ENCODE data around the gene HOXD9.

The HOXD9 gene

GRCh38 chr2:176091329-176092258, 30.9 kb upstream of the HOXD9 start:
- peaks cover 0 to 2% (median 0%) of the 10 kb centered on the region in 5 donors for H3K9me3 ChIP-seq (ENCODE audit: control insufficient read depth in 5 of 5, low read length in 5 of 5)
- H3K9ac ChIP-seq (ENCODE audit: low read length in 5 of 5): no peak overlapping the region
- H3K27ac ChIP-seq (ENCODE audit: low read depth, low read length): no peak overlapping the region
- H3K36me3 ChIP-seq (ENCODE audit: control insufficient read depth in 5 of 5, insufficient read depth in 5 of 5, low read length in 5 of 5): no peaks in the 10 kb centered on the region
- peaks cover 77 to 95% (median 83%) of the 10 kb centered on the region in 5 donors for H3K27me3 ChIP-seq (ENCODE audit: control insufficient read depth in 5 of 5, insufficient read depth in 4 of 5, low read length in 5 of 5)
- H3K4me1 ChIP-seq (ENCODE audit: control insufficient read depth in 5 of 5, insufficient read depth in 5 of 5, low read length in 5 of 5): peaks cover 2 to 30% (median 25%) of the 10 kb centered on the region in 5 donors
- H3K4me3 ChIP-seq (ENCODE audit: low read depth in 1 of 5, low read length in 5 of 5): no peak overlapping the region

GRCh38 chr2:176092270-176093144, 30.0 kb upstream of the HOXD9 start, which contains the start of gene HOXD13:
TSS of gene HOXD13 (plus strand) at chr2:176092721. CDS start at chr2:176092891, 170 bp downstream.
- peaks cover 0 to 2% (median 0%) of the 10 kb centered on the region in 5 donors for H3K9me3 ChIP-seq (ENCODE audit: control insufficient read depth in 5 of 5, low read length in 5 of 5)
- peaks cover 81 to 95% (median 85%) of the 10 kb centered on the region in 5 donors for H3K27me3 ChIP-seq (ENCODE audit: control insufficient read depth in 5 of 5, insufficient read depth in 4 of 5, low read length in 5 of 5)
- no peak within 1 kb of the TSS for H3K9ac ChIP-seq (ENCODE audit: low read length in 5 of 5)
- peaks cover 2 to 39% (median 34%) of the 10 kb centered on the region in 5 donors for H3K4me1 ChIP-seq (ENCODE audit: control insufficient read depth in 5 of 5, insufficient read depth in 5 of 5, low read length in 5 of 5)
- H3K4me3 ChIP-seq (ENCODE audit: low read depth in 1 of 5, low read length in 5 of 5): peak within 1 kb of the TSS in 4 of 5 donors; percentile 32 to 64 (median 44)
- H3K36me3 ChIP-seq (ENCODE audit: control insufficient read depth in 5 of 5, insufficient read depth in 5 of 5, low read length in 5 of 5): no peaks in the 10 kb centered on the region
- no peak within 1 kb of the TSS for H3K27ac ChIP-seq (ENCODE audit: low read depth, low read length)

- Histone ChIP-seq H3K36me3 (ENCODE audit: control insufficient read depth in 5 of 5, insufficient read depth in 5 of 5, low read length in 5 of 5) (no peaks in the 10 kb centered on the region), H3K4me1 (ENCODE audit: control insufficient read depth in 5 of 5, insufficient read depth in 5 of 5, low read length in 5 of 5) (peaks cover 2 to 40% (median 34%) of the 10 kb centered on the region in 5 donors), H3K9me3 (ENCODE audit: control insufficient read depth in 5 of 5, low read length in 5 of 5) (peaks cover 0 to 2% (median 0%) of the 10 kb centered on the region in 5 donors), H3K9ac (ENCODE audit: low read length in 5 of 5) (no peak overlapping the region), H3K27ac (ENCODE audit: low read depth, low read length) (no peak overlapping the region), H3K27me3 (ENCODE audit: control insufficient read depth in 5 of 5, insufficient read depth in 4 of 5, low read length in 5 of 5) (peaks cover 80 to 95% (median 85%) of the 10 kb centered on the region in 5 donors), H3K4me3 (ENCODE audit: low read depth in 1 of 5, low read length in 5 of 5) (peak overlapping the region in 4 of 5 donors; percentile 32 to 64 (median 44))
Measured at GRCh38 chr2:176093145-176093897, 29.2 kb upstream of the HOXD9 start.

- no peak overlapping the region for H3K27ac ChIP-seq (ENCODE audit: low read depth, low read length)
- no peaks in the 10 kb centered on the region for H3K36me3 ChIP-seq (ENCODE audit: control insufficient read depth in 5 of 5, insufficient read depth in 5 of 5, low read length in 5 of 5)
- H3K9me3 ChIP-seq (ENCODE audit: control insufficient read depth in 5 of 5, low read length in 5 of 5): peaks cover 0 to 2% (median 0%) of the 10 kb centered on the region in 5 donors
- H3K9ac ChIP-seq (ENCODE audit: low read length in 5 of 5): no peak overlapping the region
- H3K27me3 ChIP-seq (ENCODE audit: control insufficient read depth in 5 of 5, insufficient read depth in 4 of 5, low read length in 5 of 5): peaks cover 82 to 95% (median 85%) of the 10 kb centered on the region in 5 donors
- H3K4me3 ChIP-seq (ENCODE audit: low read depth in 1 of 5, low read length in 5 of 5): no peak overlapping the region
- peaks cover 2 to 38% (median 32%) of the 10 kb centered on the region in 5 donors for H3K4me1 ChIP-seq (ENCODE audit: control insufficient read depth in 5 of 5, insufficient read depth in 5 of 5, low read length in 5 of 5)
Measured at GRCh38 chr2:176093898-176094249, 28.6 kb upstream of the HOXD9 start.

DNA sequence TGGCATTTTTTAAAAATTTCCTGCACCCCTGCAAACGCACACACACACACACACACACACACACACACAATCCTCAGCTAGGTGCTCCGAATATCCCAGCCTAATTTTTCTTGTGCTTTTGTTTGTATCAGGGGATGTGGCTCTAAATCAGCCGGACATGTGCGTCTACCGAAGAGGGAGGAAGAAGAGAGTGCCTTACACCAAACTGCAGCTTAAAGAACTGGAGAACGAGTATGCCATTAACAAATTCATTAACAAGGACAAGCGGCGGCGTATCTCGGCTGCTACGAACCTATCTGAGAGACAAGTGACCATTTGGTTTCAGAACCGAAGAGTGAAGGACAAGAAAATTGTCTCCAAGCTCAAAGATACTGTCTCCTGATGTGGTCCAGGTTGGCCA, 28.2 kb upstream of the HOXD9 start:
- Histone ChIP-seq H3K4me3 (ENCODE audit: low read depth in 1 of 5, low read length in 5 of 5) (no peak overlapping the region), H3K27ac (ENCODE audit: low read depth, low read length) (no peak overlapping the region), H3K4me1 (ENCODE audit: control insufficient read depth in 5 of 5, insufficient read depth in 5 of 5, low read length in 5 of 5) (peaks cover 2 to 42% (median 33%) of the 10 kb centered on the region in 5 donors), H3K36me3 (ENCODE audit: control insufficient read depth in 5 of 5, insufficient read depth in 5 of 5, low read length in 5 of 5) (no peaks in the 10 kb centered on the region), H3K9ac (ENCODE audit: low read length in 5 of 5) (no peak overlapping the region), H3K9me3 (ENCODE audit: control insufficient read depth in 5 of 5, low read length in 5 of 5) (peaks cover 0 to 2% (median 0%) of the 10 kb centered on the region in 5 donors), H3K27me3 (ENCODE audit: control insufficient read depth in 5 of 5, insufficient read depth in 4 of 5, low read length in 5 of 5) (peaks cover 81 to 95% (median 85%) of the 10 kb centered on the region in 5 donors)

GRCh38 chr2:176095421-176095820, 27.1 kb upstream of the HOXD9 start:
- Histone ChIP-seq H3K27ac (ENCODE audit: low read depth, low read length) (no peak overlapping the region), H3K4me3 (ENCODE audit: low read depth in 1 of 5, low read length in 5 of 5) (no peak overlapping the region), H3K9me3 (ENCODE audit: control insufficient read depth in 5 of 5, low read length in 5 of 5) (peaks cover 0 to 2% (median 0%) of the 10 kb centered on the region in 5 donors), H3K36me3 (ENCODE audit: control insufficient read depth in 5 of 5, insufficient read depth in 5 of 5, low read length in 5 of 5) (no peaks in the 10 kb centered on the region), H3K4me1 (ENCODE audit: control insufficient read depth in 5 of 5, insufficient read depth in 5 of 5, low read length in 5 of 5) (peaks cover 2 to 51% (median 37%) of the 10 kb centered on the region in 5 donors), H3K27me3 (ENCODE audit: control insufficient read depth in 5 of 5, insufficient read depth in 4 of 5, low read length in 5 of 5) (peaks cover 82 to 95% (median 85%) of the 10 kb centered on the region in 5 donors), H3K9ac (ENCODE audit: low read length in 5 of 5) (no peak overlapping the region)

GRCh38 chr2:176096243-176096985, 26.1 kb upstream of the HOXD9 start:
- peaks cover 2 to 53% (median 39%) of the 10 kb centered on the region in 5 donors for H3K4me1 ChIP-seq (ENCODE audit: control insufficient read depth in 5 of 5, insufficient read depth in 5 of 5, low read length in 5 of 5)
- H3K4me3 ChIP-seq (ENCODE audit: low read depth in 1 of 5, low read length in 5 of 5): peak overlapping the region; percentile 38 to 65 (median 58)
- peaks cover 0 to 2% (median 0%) of the 10 kb centered on the region in 5 donors for H3K9me3 ChIP-seq (ENCODE audit: control insufficient read depth in 5 of 5, low read length in 5 of 5)
- H3K36me3 ChIP-seq (ENCODE audit: control insufficient read depth in 5 of 5, insufficient read depth in 5 of 5, low read length in 5 of 5): no peaks in the 10 kb centered on the region
- no peak overlapping the region for H3K27ac ChIP-seq (ENCODE audit: low read depth, low read length)
- H3K9ac ChIP-seq (ENCODE audit: low read length in 5 of 5): no peak overlapping the region
- H3K27me3 ChIP-seq (ENCODE audit: control insufficient read depth in 5 of 5, insufficient read depth in 4 of 5, low read length in 5 of 5): peaks cover 84 to 95% (median 87%) of the 10 kb centered on the region in 5 donors

- Histone ChIP-seq H3K9me3 (ENCODE audit: control insufficient read depth in 5 of 5, low read length in 5 of 5) (peaks cover 0 to 2% (median 0%) of the 10 kb centered on the region in 5 donors), H3K9ac (ENCODE audit: low read length in 5 of 5) (peak overlapping the region in 1 of 5 donors; percentile 45), H3K36me3 (ENCODE audit: control insufficient read depth in 5 of 5, insufficient read depth in 5 of 5, low read length in 5 of 5) (no peaks in the 10 kb centered on the region), H3K27me3 (ENCODE audit: control insufficient read depth in 5 of 5, insufficient read depth in 4 of 5, low read length in 5 of 5) (peaks cover 84 to 95% (median 87%) of the 10 kb centered on the region in 5 donors), H3K4me1 (ENCODE audit: control insufficient read depth in 5 of 5, insufficient read depth in 5 of 5, low read length in 5 of 5) (peaks cover 0 to 47% (median 35%) of the 10 kb centered on the region in 5 donors), H3K4me3 (ENCODE audit: low read depth in 1 of 5, low read length in 5 of 5) (peak overlapping the region; percentile 38 to 65 (median 58)), H3K27ac (ENCODE audit: low read depth, low read length) (no peak overlapping the region)
Measured at GRCh38 chr2:176096986-176097819, 25.3 kb upstream of the HOXD9 start.
